Fibroblast of skin of back (primary cell): Measurements from ENCODE around the gene AKR7A2.
"Not testable (repeated sequence)": the region's sequence is repeated elsewhere in the genome, so short reads cannot be mapped to it uniquely, and the experiment has no call there.

Experiments used
- DNase-seq: peaks from one replicate; pipeline ENCODE4 v3.0.0-alpha.2; 2013

Gene AKR7A2

DNA sequence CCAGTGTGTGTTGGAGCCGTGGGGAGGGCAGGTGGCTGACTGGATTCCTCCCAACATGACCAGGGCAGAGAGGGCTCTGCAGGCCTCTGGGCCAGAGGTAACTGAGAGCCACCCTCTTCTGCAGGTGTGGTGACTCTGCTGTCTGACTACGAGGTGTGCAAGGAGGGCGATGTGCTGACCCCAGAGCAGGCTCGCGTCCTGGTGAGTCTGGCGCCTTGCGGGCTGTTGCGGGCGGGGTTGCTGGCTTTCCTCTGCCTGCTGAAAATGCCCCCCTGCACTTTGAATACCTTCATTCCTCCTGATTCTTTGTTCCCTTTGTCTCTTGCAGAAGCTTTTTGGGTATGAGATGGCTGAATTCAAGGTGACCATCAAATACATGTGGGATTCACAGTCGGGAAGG, 53.6 kb downstream of the AKR7A2 start:
- no peak for DNase-seq

DNA sequence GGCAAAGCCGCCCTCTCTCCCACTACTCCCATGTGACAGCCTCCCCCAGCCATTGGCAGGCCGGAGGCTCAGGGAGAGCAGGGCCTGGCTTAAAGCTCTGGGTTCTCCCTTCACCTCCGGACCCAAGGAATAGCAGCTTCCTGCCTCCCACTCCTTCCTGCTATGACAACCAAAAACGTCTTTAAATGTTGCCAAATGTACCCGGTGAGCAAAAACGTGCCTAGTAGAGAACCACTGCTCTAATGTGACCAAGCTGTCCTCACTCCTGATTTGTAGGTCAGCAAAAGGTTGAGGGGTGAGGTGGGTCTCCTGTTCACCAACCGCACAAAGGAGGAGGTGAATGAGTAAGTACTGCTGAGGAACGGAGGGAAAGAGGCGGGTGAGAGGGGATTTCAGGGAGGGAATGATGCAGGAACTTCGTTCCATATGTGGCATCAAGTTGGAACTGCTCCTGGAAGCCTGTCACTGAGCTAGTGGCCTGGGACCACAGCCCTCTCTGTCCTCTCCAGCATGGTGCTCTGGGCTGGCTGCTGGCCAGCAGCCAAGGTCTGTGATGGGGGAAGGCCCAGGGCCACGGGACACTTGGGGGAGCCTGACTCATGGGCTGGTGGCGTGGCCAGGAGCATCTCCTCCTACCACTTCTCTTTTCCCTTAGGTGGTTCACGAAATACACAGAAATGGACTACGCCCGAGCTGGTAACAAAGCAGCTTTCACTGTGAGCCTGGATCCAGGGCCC, 54.6 kb downstream of the AKR7A2 start:
- no peak for DNase-seq

DNA sequence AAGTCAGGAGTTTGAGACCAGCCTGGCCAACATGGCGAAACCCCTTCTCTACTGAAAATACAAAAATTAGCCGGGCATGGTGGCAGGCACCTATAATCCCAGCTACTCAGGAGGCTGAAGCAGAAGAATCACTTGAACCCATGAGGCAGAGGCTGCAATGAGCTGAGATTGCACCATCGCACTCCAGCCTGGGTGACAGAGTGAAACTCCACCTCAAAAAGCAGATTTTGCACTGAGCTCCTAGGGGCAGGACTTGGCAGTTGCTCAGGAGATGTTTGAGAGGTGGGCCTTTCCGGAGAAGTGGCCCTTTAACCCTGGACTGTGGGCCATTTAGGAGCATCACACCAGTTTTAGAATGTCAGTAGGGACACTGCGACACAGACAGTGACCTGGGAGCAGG, 55.6 kb downstream of the AKR7A2 start:
- DNase-seq, result not testable (repeated sequence)

DNA sequence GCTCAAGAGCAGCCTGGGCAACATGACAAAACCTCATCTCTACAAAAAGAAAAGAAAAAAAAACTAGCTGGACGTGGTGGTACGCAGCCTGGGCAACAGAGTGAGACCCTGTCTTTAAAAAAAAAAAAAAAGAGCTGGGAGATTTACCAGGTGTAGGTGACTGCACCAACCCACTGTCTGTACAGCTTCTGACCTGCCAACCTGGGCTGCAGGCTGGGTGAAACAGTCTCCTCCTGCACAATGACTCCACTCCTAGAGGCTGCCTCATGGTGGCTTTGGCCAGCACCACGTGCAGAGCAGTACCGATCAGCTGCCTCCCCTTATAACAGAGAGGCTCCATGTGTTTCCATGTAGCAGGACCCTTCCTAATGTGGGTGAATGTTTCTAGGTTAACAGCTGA, 56.7 kb downstream of the AKR7A2 start:
- DNase-seq, result no peak

DNA sequence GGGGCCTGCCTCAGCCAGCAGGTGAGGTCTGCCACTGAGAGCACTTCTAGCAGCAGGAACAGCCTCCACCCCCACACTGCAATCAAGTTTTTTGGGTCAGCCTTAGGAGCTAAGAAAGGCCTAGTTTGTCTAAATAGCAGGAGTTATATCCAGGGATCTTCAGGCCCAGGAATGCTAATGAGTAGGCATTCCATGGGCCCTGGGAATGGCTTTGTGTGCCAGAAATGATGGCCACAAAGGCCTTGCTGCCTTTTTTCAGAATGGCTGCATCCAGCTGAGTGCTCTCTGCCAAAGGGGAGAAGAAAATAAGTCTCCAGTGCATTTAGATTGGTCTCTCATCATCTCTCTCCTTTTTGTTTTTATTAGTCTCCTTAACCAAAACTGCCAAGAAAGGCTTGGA, 57.5 kb downstream of the AKR7A2 start:
- no peak for DNase-seq
